HepG2 (cell line): ENCODE results near the gene ANKRD1. TPM values are rescaled to one million over a fixed set of nuclear protein-coding genes. Genes with fewer than 3 reads are reported as not detected.

Experiments used
- ATAC-seq: fragments of 200-7000 bp; cut with Tn5 transposase; 3 replicates; pipeline ENCODE4 v1.9.1; 2020; ENCODE audit warnings: mild to moderate bottlenecking, moderate library complexity
- BruUV-seq: library from RNA; stranded (reverse); fragments of 400-500 nt; replicated peaks from 2 replicates; lab custom pipeline; 2021; lab: Mats Ljungman, UMichigan
- CTCF ChIA-PET: fragments of 300-600 bp; formaldehyde crosslinking; extraction: SDS; loops from one replicate; lab custom pipeline; 2021; ENCODE audit warnings: low total read pairs, inconsistent platforms, low intra/inter-chr PET ratio; lab: Yijun Ruan, JAX
- POLR2A ChIA-PET: fragments of 350-600 bp; sonication (Branson Sonifier 250); formaldehyde crosslinking; loops from one replicate; lab custom pipeline; 2020; ENCODE audit warnings: antibody characterized with exemption, inconsistent platforms; lab: Yijun Ruan, JAX
- DNase-seq: peaks from one replicate; pipeline ENCODE4 v3.0.0-alpha.2; 2015; ENCODE audit warnings: low spot score
- FAIRE-seq: peaks from 3 replicates; lab custom pipeline; 2011; peaks lifted over from hg19 to GRCh38; lab: Jason Lieb, UNC
- H2AFZ ChIP-seq: one replicate; pipeline ENCODE4 v1.6.1; 2011; ENCODE audit warnings: low read length, inconsistent platforms
- H3K27ac ChIP-seq: fragments of 300-600 bp; 3 replicates; pipeline ENCODE4 v1.8.0; 2011; ENCODE audit warnings: mixed run types, mild to moderate bottlenecking, mixed read lengths, low read length, inconsistent platforms; ENCODE audit not compliant: insufficient read depth; ENCODE audit errors: extremely low read length
- H3K27me3 ChIP-seq, 2 experiments: fragments of 200-600 bp in 1 of 2; 2 replicates in 1 of 2; 3 replicates in 1 of 2; pipeline versions ENCODE4 v1.6.0 to v1.8.0; 2011; ENCODE audit warnings: low read length in 2 of 2, mild to moderate bottlenecking in 2 of 2, moderate library complexity in 2 of 2, inconsistent platforms in 1 of 2; ENCODE audit not compliant: insufficient read depth in 2 of 2, control insufficient read depth in 1 of 2
- H3K36me3 ChIP-seq, 2 experiments: fragments of 200-600 bp in 1 of 2; replicated peaks in 1 of 2; 2 replicates in 1 of 2; 3 replicates in 1 of 2; pipeline versions ENCODE4 v1.5.1 to v1.8.0; 2011; ENCODE audit warnings: low read length in 2 of 2, inconsistent platforms in 1 of 2; ENCODE audit not compliant: insufficient read depth in 2 of 2, control insufficient read depth in 1 of 2
- H3K4me1 ChIP-seq: 2 replicates; pipeline ENCODE4 v1.5.1; 2012; ENCODE audit warnings: low read length, inconsistent platforms; ENCODE audit not compliant: insufficient read depth
- H3K4me2 ChIP-seq: 2 replicates; pipeline ENCODE4 v1.6.0; 2011; ENCODE audit warnings: low read depth, low read length, inconsistent platforms
- H3K4me3 ChIP-seq, 3 experiments: fragments of 200-600 bp in 1 of 3; sonication (generic), shearing (Covaris generic) in 1 of 3; replicated peaks in 1 of 3; 2 replicates each; pipeline ENCODE4 v1.5.1; 2011 to 2016; ENCODE audit warnings: low read length in 3 of 3, inconsistent platforms in 2 of 3, low read depth in 2 of 3, mild to moderate bottlenecking in 2 of 3, control low read depth in 1 of 3, mixed read lengths in 1 of 3; ENCODE audit not compliant: insufficient read depth in 1 of 3
- H3K79me2 ChIP-seq: one replicate; pipeline ENCODE4 v1.6.1; 2011; ENCODE audit warnings: low read length, inconsistent platforms; ENCODE audit not compliant: insufficient read depth
- H3K9ac ChIP-seq: 2 replicates; pipeline ENCODE4 v1.6.0; 2011; ENCODE audit warnings: mild to moderate bottlenecking, low read depth, low read length, inconsistent platforms; ENCODE audit not compliant: insufficient read depth
- H3K9me3 ChIP-seq: 2 replicates; pipeline ENCODE4 v1.5.1; 2012; ENCODE audit warnings: mild to moderate bottlenecking, low read length
- H4K20me1 ChIP-seq: 2 replicates; pipeline ENCODE4 v1.6.0; 2011; ENCODE audit warnings: inconsistent platforms, mild to moderate bottlenecking, low read length, moderate library complexity; ENCODE audit not compliant: insufficient read depth
- CEBPB ChIP-seq: IDR thresholded peaks from 2 replicates; pipeline ENCODE4 v1.6.1; 2011; ENCODE audit warnings: low read depth, low read length, improper control_type of control experiment, borderline replicate concordance
- CREM ChIP-seq, 2 experiments: sonication (generic) in 1 of 2; formaldehyde crosslinking in 1 of 2; IDR thresholded peaks; 2 replicates each; pipeline versions ENCODE4 v1.4.0 to v1.6.1; 2016 to 2020; ENCODE audit warnings: antibody characterized with exemption in 1 of 2, mild to moderate bottlenecking in 1 of 2, missing genetic modification reagents in 1 of 2
- ISX ChIP-seq: sonication (generic); formaldehyde crosslinking; conservative IDR thresholded peaks from 2 replicates; pipeline ENCODE4 v1.5.0; 2020; ENCODE audit warnings: missing genetic modification reagents
- JARID2 ChIP-seq: sonication (generic); formaldehyde crosslinking; IDR thresholded peaks from 2 replicates; pipeline ENCODE4 v1.8.1; 2023; ENCODE audit warnings: missing genetic modification reagents, inconsistent platforms; ENCODE audit not compliant: insufficient replicate concordance
- NFRKB ChIP-seq: fragments of 450-650 bp; IDR thresholded peaks from 2 replicates; pipeline ENCODE4 v1.6.1; 2017
- POLR2AphosphoS2 ChIP-seq: IDR thresholded peaks from 2 replicates; pipeline ENCODE4 v1.6.1; 2011; ENCODE audit warnings: low read depth, low read length, improper control_type of control experiment
- PRPF4 ChIP-seq: fragments of 200-400 bp; formaldehyde crosslinking; IDR thresholded peaks from 2 replicates; pipeline ENCODE4 v1.6.1; 2016; ENCODE audit warnings: low read length, low read depth; ENCODE audit not compliant: poor library complexity, severe bottlenecking
- RCOR2 ChIP-seq: IDR thresholded peaks from 2 replicates; pipeline ENCODE4 v1.6.1; 2016; ENCODE audit warnings: missing biosample characterization, missing genetic modification reagents
- ZBTB7B ChIP-seq: sonication (generic); formaldehyde crosslinking; IDR thresholded peaks from 2 replicates; pipeline ENCODE4 v1.4.0; 2020; ENCODE audit warnings: missing genetic modification reagents
- ZNF460 ChIP-seq: sonication (generic); formaldehyde crosslinking; IDR thresholded peaks from 2 replicates; pipeline ENCODE4 v1.5.1; 2020; ENCODE audit warnings: missing genetic modification reagents, mild to moderate bottlenecking, borderline replicate concordance
- WGBS: methylation state at CpG from one replicate; pipeline ENCODE4 v1.1.6; 2017; ENCODE audit warnings: low lambda C conversion rate; 5-methylcytosine and 5-hydroxymethylcytosine counted together
- in situ Hi-C: cut with HindIII; loops from 2 replicates; pipeline ENCODE4 v1.10.0; 2017; ENCODE audit warnings: low pct_unique_long_range_greater_than_20kb; ENCODE audit not compliant: extremely low pct_ligation_motif_present
- intact Hi-C: fragments of 100-400 bp; cut with micrococcal nuclease; formaldehyde crosslinking; loops from one replicate; pipeline ENCODE4 v1.10.0; 2022; ENCODE audit not compliant: unreplicated experiment
- polyA plus RNA-seq, 8 experiments: library from polyadenylated mRNA; depleted of rRNA in 3 of 8; stranded (reverse) in 7 of 8; unstranded in 1 of 8; fragments of >200 nt; fragmentation: Illumina TruSeq in 4 of 8; extraction: Trizol in 4 of 8; gene quantifications; 2 replicates each; pipeline versions ENCODE4 v1.2.1 to v1.2.3, GENCODE V29; 2011 to 2016; ENCODE audit warnings: low read depth in 4 of 8, missing spikeins in 1 of 8, mixed read lengths in 1 of 8; ENCODE audit not compliant: insufficient read depth in 1 of 8
- total RNA-seq, 5 experiments: library from RNA; depleted of rRNA; stranded (reverse); fragments of >200 nt; fragmentation: Illumina TruSeq; extraction: Trizol; gene quantifications; 2 replicates each; pipeline ENCODE4 v1.2.3, GENCODE V29; 2016; ENCODE audit warnings: low read depth in 1 of 5
- TF ChIP-seq, protein P1 (sequence below): sonication (generic); formaldehyde crosslinking; IDR thresholded peaks from 2 replicates; pipeline ENCODE4 v1.4.0; 2020; ENCODE audit warnings: mild to moderate bottlenecking, missing genetic modification reagents, borderline replicate concordance

ANKRD1 gene
- total and polyA plus RNA-seq, 2 of the 13 experiments (the other 11 are each of a cell fraction or from before 2014, with no cell fraction given), result 19.4 to 41.8 TPM

DNA sequence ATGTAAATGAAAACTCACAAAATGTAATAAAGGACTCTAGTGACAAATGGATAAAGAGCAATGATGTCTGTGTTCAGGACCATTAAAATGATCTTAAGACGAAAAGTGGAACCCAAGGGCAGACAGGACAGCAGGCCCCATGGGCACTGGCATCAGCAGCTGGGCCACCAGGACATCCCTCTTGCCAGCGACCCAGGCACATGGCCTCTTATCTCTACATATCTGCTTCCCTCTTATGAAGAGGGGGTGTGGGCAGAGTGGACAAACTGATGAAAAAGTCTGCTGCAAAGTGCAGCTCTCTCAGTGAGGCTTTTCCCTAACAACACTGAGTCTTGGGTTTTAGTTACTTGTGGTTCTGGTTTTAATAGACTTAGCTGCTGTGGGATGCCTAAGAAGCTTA, 44.8 kb upstream of the ANKRD1 start:
- Histone ChIP-seq H3K27me3 (no peaks in the 10 kb centered on the region), H2AFZ (no peak overlapping the region), H3K9ac (no peak overlapping the region), H3K4me2 (no peak overlapping the region), H3K36me3 (no peaks in the 10 kb centered on the region), H3K4me1 (peaks cover 30% of the 10 kb centered on the region), H4K20me1 (no peaks in the 10 kb centered on the region), H3K9me3 (no peaks in the 10 kb centered on the region), H3K4me3 (no peak overlapping the region), H3K79me2 (no peaks in the 10 kb centered on the region), H3K27ac (no peak overlapping the region)
- no peak for DNase-seq
- ChIA-PET CTCF (no interaction called here), POLR2A (no interaction called here)
- WGBS, result 21% methylated on average over 2 of the region's 2 CpGs
- BruUV-seq, result no TSS peak
- in situ Hi-C loops, result no loop called here
- no peak for FAIRE-seq
- no peak for ATAC-seq
- intact Hi-C loops, result no loop called here
- TF ChIP-seq ZNF460 (CRISPR knock-in tag), result no peak
- TF ChIP-seq POLR2AphosphoS2, result no peak
- TF ChIP-seq ISX, result no peak
- no peak for TF ChIP-seq ZBTB7B (CRISPR knock-in tag)
- TF ChIP-seq CEBPB, result no peak
- TF ChIP-seq RCOR2 (CRISPR knock-in tag), result no peak
- TF ChIP-seq, protein P1, sequence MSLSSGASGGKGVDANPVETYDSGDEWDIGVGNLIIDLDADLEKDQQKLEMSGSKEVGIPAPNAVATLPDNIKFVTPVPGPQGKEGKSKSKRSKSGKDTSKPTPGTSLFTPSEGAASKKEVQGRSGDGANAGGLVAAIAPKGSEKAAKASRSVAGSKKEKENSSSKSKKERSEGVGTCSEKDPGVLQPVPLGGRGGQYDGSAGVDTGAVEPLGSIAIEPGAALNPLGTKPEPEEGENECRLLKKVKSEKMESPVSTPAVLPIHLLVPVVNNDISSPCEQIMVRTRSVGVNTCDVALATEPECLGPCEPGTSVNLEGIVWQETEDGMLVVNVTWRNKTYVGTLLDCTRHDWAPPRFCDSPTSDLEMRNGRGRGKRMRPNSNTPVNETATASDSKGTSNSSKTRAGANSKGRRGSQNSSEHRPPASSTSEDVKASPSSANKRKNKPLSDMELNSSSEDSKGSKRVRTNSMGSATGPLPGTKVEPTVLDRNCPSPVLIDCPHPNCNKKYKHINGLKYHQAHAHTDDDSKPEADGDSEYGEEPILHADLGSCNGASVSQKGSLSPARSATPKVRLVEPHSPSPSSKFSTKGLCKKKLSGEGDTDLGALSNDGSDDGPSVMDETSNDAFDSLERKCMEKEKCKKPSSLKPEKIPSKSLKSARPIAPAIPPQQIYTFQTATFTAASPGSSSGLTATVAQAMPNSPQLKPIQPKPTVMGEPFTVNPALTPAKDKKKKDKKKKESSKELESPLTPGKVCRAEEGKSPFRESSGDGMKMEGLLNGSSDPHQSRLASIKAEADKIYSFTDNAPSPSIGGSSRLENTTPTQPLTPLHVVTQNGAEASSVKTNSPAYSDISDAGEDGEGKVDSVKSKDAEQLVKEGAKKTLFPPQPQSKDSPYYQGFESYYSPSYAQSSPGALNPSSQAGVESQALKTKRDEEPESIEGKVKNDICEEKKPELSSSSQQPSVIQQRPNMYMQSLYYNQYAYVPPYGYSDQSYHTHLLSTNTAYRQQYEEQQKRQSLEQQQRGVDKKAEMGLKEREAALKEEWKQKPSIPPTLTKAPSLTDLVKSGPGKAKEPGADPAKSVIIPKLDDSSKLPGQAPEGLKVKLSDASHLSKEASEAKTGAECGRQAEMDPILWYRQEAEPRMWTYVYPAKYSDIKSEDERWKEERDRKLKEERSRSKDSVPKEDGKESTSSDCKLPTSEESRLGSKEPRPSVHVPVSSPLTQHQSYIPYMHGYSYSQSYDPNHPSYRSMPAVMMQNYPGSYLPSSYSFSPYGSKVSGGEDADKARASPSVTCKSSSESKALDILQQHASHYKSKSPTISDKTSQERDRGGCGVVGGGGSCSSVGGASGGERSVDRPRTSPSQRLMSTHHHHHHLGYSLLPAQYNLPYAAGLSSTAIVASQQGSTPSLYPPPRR (CRISPR knock-in tag), result no peak
- TF ChIP-seq CREM (IDR thresholded peaks at IDR 0.05), result no peak
- TF ChIP-seq CREM (CRISPR knock-in tag; IDR thresholded peaks at IDR 0.05), result no peak
- TF ChIP-seq JARID2 (CRISPR knock-in tag), result no peak
- TF ChIP-seq PRPF4, result no peak
- TF ChIP-seq NFRKB, result no peak
- TF ChIP-seq, all 625 proteins: peak for 0
